LNCaP clone FGC (cell line): ENCODE data around the gene POGZ.

Experiments
- DNase-seq: peaks from one replicate; pipeline ENCODE4 v3.0.0-alpha.2; 2011; ENCODE audit warnings: low read depth
- H3K4me3 ChIP-seq: 2 replicates; pipeline ENCODE4 v1.5.1; 2011; ENCODE audit warnings: mild to moderate bottlenecking, low read depth, low read length, control low read depth
- TF ChIP-seq, protein P1 (sequence below): IDR thresholded peaks from 2 replicates; pipeline ENCODE4 v1.5.1; 2012; ENCODE audit warnings: mild to moderate bottlenecking; ENCODE audit not compliant: control insufficient read depth, insufficient read depth; ENCODE audit errors: extremely low read depth

Gene POGZ

GRCh38 chr1:151477066-151477465, 17.8 kb upstream of the POGZ start:
- TF ChIP-seq, protein P1, sequence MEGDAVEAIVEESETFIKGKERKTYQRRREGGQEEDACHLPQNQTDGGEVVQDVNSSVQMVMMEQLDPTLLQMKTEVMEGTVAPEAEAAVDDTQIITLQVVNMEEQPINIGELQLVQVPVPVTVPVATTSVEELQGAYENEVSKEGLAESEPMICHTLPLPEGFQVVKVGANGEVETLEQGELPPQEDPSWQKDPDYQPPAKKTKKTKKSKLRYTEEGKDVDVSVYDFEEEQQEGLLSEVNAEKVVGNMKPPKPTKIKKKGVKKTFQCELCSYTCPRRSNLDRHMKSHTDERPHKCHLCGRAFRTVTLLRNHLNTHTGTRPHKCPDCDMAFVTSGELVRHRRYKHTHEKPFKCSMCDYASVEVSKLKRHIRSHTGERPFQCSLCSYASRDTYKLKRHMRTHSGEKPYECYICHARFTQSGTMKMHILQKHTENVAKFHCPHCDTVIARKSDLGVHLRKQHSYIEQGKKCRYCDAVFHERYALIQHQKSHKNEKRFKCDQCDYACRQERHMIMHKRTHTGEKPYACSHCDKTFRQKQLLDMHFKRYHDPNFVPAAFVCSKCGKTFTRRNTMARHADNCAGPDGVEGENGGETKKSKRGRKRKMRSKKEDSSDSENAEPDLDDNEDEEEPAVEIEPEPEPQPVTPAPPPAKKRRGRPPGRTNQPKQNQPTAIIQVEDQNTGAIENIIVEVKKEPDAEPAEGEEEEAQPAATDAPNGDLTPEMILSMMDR, result no peak
- no peak overlapping the region for H3K4me3 ChIP-seq
- DNase-seq, result no peak

DNA sequence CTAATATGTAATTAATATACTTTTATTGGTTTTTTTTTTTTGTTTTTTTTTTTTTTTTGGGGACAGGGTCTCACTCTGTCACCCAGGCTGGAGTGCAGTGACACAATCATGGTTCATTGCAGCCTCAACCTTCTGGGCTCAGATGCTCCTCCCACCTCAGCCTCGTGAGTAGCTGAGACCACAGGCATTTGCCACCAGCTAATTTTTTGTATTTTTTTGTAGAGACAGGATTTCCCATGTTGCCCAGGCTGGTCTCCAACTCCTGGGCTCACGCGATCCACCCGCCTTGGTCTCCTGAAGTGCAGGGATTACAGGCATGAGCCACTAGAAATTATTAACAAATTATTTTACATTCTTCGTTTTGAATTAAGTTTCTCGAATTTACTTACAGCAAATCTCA, 16.8 kb upstream of the POGZ start:
- no peak for DNase-seq
- H3K4me3 ChIP-seq, result no peak overlapping the region
- TF ChIP-seq, protein P1, result no peak

GRCh38 chr1:151475175-151475574, 15.9 kb upstream of the POGZ start:
- TF ChIP-seq, protein P1, result no peak
- DNase-seq, result no peak
- no peak overlapping the region for H3K4me3 ChIP-seq

- TF ChIP-seq, protein P1, result no peak
- no peak overlapping the region for H3K4me3 ChIP-seq
- no peak for DNase-seq
These were observed 15.5 kb upstream of the POGZ start for GRCh38 chr1:151474745-151475144.

- no peak overlapping the region for H3K4me3 ChIP-seq
- no peak for DNase-seq
- TF ChIP-seq, protein P1, result no peak
These were observed 13.8 kb upstream of the POGZ start for GRCh38 chr1:151472856-151473731.

DNA sequence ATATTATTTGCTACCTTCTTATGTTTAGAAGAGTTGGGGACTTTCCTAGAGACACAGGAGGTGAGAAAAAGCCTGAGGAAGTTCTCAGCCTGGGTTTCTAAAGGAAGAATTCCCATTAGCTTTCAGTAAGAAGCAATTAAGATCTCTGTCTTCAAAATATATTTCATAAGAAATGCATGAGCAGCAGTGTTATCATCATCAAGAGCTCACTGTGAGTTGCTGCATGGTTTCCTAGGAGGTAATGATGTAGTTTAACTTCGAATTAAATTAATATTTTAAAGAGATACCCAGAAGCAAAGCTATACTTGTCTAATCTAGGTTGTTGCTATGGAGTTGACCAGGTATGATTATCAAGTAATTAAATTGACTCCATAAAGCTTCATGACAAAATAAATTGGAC, 5.7 kb upstream of the POGZ start:
- TF ChIP-seq, protein P1, result no peak
- no peak overlapping the region for H3K4me3 ChIP-seq
- no peak for DNase-seq

GRCh38 chr1:151461694-151462093, 2.4 kb upstream of the POGZ start:
- TF ChIP-seq, protein P1, result no peak
- no peak for DNase-seq
- H3K4me3 ChIP-seq, result no peak overlapping the region
